ENCODE data around the gene IL1RAPL2.

The IL1RAPL2 gene

DNA sequence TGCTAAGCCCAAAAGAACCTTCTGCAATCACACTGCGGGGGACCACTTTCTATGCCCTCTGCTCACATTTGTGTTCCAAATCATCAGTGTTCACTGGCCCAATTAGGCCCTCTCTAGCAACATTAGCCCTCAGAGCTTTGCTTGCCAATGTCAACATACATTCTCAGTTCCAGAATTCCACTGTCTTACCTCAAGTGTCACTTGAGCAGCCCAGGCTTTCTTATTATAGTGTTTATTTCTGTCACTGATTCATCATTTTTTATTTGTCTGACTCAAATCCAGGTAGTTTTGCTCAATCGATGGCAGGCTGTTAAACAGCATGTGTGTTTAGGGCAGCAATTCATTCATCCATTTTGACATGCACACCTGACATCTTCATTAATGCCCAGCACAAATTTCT is 363.3 kb downstream of the IL1RAPL2 start:
- TF ChIP-seq, protein P1, sequence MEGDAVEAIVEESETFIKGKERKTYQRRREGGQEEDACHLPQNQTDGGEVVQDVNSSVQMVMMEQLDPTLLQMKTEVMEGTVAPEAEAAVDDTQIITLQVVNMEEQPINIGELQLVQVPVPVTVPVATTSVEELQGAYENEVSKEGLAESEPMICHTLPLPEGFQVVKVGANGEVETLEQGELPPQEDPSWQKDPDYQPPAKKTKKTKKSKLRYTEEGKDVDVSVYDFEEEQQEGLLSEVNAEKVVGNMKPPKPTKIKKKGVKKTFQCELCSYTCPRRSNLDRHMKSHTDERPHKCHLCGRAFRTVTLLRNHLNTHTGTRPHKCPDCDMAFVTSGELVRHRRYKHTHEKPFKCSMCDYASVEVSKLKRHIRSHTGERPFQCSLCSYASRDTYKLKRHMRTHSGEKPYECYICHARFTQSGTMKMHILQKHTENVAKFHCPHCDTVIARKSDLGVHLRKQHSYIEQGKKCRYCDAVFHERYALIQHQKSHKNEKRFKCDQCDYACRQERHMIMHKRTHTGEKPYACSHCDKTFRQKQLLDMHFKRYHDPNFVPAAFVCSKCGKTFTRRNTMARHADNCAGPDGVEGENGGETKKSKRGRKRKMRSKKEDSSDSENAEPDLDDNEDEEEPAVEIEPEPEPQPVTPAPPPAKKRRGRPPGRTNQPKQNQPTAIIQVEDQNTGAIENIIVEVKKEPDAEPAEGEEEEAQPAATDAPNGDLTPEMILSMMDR (IDR thresholded peaks at IDR 0.05; ENCODE audit: low read depth, low read length): no peak
- no peak for TF ChIP-seq EZH2phosphoT487 (IDR thresholded peaks at IDR 0.05; ENCODE audit: low read depth)
- H3K9me3 ChIP-seq (ENCODE audit: insufficient read depth, low read length): no peaks in the 10 kb centered on the region

GRCh38 chrX:104935581-104935980 is 369.6 kb downstream of the IL1RAPL2 start:
- Histone ChIP-seq H3K79me2 (ENCODE audit: low read length) (no peaks in the 10 kb centered on the region), H3K4me3 (ENCODE audit: low read length) (no peak overlapping the region), H3K9ac (ENCODE audit: low read length) (no peak overlapping the region), H3K4me1 (ENCODE audit: low read length) (no peaks in the 10 kb centered on the region), H3K36me3 (replicated peaks; ENCODE audit: low read depth, low read length) (no peaks in the 10 kb centered on the region), H3K4me2 (ENCODE audit: low read length) (no peak overlapping the region), H4K20me1 (ENCODE audit: insufficient read depth, low read length) (no peaks in the 10 kb centered on the region), H3K9me3 (ENCODE audit: insufficient read depth, low read length) (no peaks in the 10 kb centered on the region), H2AFZ (ENCODE audit: low read depth, low read length) (no peak overlapping the region), H3K27ac (ENCODE audit: low read length) (no peak overlapping the region), H3K27me3 (ENCODE audit: low read depth, low read length) (no peaks in the 10 kb centered on the region)
- TF ChIP-seq, protein P1 (IDR thresholded peaks at IDR 0.05; ENCODE audit: low read depth, low read length): no peak
- TF ChIP-seq EZH2phosphoT487 (IDR thresholded peaks at IDR 0.05; ENCODE audit: low read depth): no peak

More for the DNA sequence above, 363.3 kb downstream of the IL1RAPL2 start:
- Histone ChIP-seq H3K36me3 (replicated peaks; ENCODE audit: low read depth, low read length) (no peaks in the 10 kb centered on the region), H4K20me1 (ENCODE audit: insufficient read depth, low read length) (no peaks in the 10 kb centered on the region), H3K4me3 (ENCODE audit: low read length) (no peak overlapping the region), H3K27ac (ENCODE audit: low read length) (no peak overlapping the region), H3K79me2 (ENCODE audit: low read length) (no peaks in the 10 kb centered on the region), H3K9ac (ENCODE audit: low read length) (no peak overlapping the region), H2AFZ (ENCODE audit: low read depth, low read length) (no peak overlapping the region), H3K27me3 (ENCODE audit: low read depth, low read length) (no peaks in the 10 kb centered on the region), H3K4me2 (ENCODE audit: low read length) (no peak overlapping the region), H3K4me1 (ENCODE audit: low read length) (no peaks in the 10 kb centered on the region)

DNA sequence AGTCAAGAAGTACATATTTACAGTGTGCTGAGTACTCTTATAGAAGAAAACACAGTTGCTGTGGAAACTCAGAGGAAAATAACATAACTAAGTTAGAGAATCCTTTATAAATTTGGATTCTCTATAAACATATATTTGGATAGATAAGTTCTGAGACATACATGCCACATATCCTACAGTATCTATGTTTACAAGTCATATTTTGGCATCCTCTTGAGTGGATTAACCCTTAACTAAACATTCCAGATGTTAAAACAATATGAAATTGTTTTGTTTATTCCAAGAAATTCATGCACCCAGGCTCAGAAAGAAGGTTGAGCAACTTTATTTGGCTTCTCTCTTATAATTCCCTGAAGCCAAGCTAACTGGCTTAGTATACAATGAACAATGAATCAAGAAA is 387.3 kb downstream of the IL1RAPL2 start:
- H3K79me2 ChIP-seq (ENCODE audit: low read length): no peaks in the 10 kb centered on the region
- H3K27ac ChIP-seq (ENCODE audit: low read length): no peak overlapping the region
- H3K27me3 ChIP-seq (ENCODE audit: low read depth, low read length): no peaks in the 10 kb centered on the region
- H4K20me1 ChIP-seq (ENCODE audit: insufficient read depth, low read length): no peaks in the 10 kb centered on the region
- no peaks in the 10 kb centered on the region for H3K4me1 ChIP-seq (ENCODE audit: low read length)
- no peak overlapping the region for H3K9ac ChIP-seq (ENCODE audit: low read length)
- no peak for TF ChIP-seq EZH2phosphoT487 (IDR thresholded peaks at IDR 0.05; ENCODE audit: low read depth)
- TF ChIP-seq, protein P1 (IDR thresholded peaks at IDR 0.05; ENCODE audit: low read depth, low read length): no peak
- H3K9me3 ChIP-seq (ENCODE audit: insufficient read depth, low read length): no peaks in the 10 kb centered on the region
- H3K4me2 ChIP-seq (ENCODE audit: low read length): no peak overlapping the region
- no peaks in the 10 kb centered on the region for H3K36me3 ChIP-seq (replicated peaks; ENCODE audit: low read depth, low read length)
- no peak overlapping the region for H3K4me3 ChIP-seq (ENCODE audit: low read length)
- no peak overlapping the region for H2AFZ ChIP-seq (ENCODE audit: low read depth, low read length)

GRCh38 chrX:104961926-104962325 is 395.9 kb downstream of the IL1RAPL2 start:
- H3K9me3 ChIP-seq (ENCODE audit: insufficient read depth, low read length): no peaks in the 10 kb centered on the region
- no peak overlapping the region for H3K9ac ChIP-seq (ENCODE audit: low read length)
- no peak overlapping the region for H2AFZ ChIP-seq (ENCODE audit: low read depth, low read length)
- no peak overlapping the region for H3K4me2 ChIP-seq (ENCODE audit: low read length)
- TF ChIP-seq, protein P1 (IDR thresholded peaks at IDR 0.05; ENCODE audit: low read depth, low read length): no peak
- no peak for TF ChIP-seq EZH2phosphoT487 (IDR thresholded peaks at IDR 0.05; ENCODE audit: low read depth)
- no peak overlapping the region for H3K27ac ChIP-seq (ENCODE audit: low read length)
- no peaks in the 10 kb centered on the region for H3K27me3 ChIP-seq (ENCODE audit: low read depth, low read length)
- no peaks in the 10 kb centered on the region for H3K79me2 ChIP-seq (ENCODE audit: low read length)
- no peaks in the 10 kb centered on the region for H3K36me3 ChIP-seq (replicated peaks; ENCODE audit: low read depth, low read length)
- no peak overlapping the region for H3K4me3 ChIP-seq (ENCODE audit: low read length)
- H3K4me1 ChIP-seq (ENCODE audit: low read length): no peaks in the 10 kb centered on the region
- H4K20me1 ChIP-seq (ENCODE audit: insufficient read depth, low read length): no peaks in the 10 kb centered on the region

Data from OCI-LY3 (cell line).